GM19193 (cell line): ENCODE results near the gene METTL4.

Source experiments
- POLR2A ChIP-seq: IDR thresholded peaks from 4 replicates; pipeline ENCODE4 v1.6.1; 2011; ENCODE audit not compliant: insufficient read depth, insufficient read length; ENCODE audit errors: extremely low read depth

The METTL4 gene

DNA sequence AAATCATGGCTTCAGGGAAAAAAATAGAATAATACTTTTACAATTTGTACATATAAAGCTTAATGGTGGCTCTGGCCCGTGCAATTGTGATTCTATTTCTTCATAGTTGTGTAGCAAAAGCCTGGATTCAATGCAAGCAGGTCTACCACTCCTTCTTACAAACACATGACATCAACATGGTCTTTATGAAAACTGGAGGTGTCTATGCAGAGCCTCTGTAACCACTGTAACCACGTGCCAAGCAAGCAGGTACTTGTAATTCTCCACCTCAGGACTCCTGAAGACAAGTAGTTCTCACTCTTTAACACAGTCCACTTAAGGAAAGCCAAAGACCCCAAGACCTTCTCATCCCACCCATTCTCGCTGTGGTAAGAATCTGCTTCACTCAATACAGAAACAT, 62.6 kb downstream of the METTL4 start:
- no peak for TF ChIP-seq POLR2A

DNA sequence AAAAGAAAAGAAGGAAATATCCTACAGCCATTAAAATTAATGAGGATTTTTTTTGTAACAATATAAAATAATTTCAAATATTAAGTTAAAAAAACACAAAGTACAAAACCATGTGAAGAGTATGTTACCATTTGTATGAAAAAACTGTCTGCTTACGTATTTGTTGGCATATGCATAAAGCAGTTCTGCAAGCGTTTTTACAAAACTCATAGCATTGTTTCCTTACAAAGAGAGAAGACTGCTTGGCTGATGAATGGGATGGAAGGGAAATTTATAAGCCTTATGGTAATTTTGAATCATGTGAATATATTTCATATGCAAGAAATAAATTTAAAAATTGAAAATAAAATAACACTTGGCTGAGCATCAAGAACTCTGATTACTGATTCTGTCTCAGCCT, 63.1 kb downstream of the METTL4 start:
- no peak for TF ChIP-seq POLR2A

DNA sequence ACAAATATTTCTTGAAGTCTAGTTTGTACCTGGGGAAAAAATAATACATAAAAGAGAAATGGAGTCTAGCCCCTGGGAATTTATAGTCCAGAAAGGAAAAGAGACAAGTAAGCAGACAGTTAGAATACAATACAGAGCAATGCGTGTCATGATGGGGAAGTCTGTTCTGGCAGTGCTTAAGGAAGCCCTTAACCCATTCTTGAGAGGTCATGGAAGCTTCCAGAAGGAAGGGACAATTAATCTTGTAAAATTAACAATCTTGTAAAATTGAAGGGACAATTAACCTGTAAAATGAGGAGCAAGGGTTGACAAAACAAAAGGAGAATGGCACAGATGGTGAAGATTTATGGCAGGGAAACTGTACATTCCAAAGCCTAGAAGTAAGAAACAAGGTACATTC, 66.7 kb downstream of the METTL4 start:
- TF ChIP-seq POLR2A: no peak

DNA sequence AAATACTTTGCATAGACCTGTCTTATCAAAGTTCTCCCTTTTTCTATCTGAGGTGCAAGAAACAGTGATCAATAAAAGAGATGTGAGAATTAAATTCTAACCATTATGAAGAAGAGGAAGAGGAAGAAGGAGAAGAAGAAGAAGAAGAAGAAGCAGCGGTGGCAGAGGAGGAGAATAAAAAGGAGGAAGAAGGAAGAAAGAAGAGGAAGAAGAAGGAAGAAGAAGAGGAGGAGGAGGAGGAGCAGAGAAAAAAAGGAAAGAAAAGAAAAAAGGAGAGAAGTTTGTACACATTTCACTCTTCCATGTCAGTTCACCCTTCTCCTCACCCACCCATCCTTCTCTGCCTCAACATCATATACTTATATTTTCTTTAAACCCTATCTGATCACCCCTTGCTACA, 68.4 kb downstream of the METTL4 start:
- TF ChIP-seq POLR2A: no peak

DNA sequence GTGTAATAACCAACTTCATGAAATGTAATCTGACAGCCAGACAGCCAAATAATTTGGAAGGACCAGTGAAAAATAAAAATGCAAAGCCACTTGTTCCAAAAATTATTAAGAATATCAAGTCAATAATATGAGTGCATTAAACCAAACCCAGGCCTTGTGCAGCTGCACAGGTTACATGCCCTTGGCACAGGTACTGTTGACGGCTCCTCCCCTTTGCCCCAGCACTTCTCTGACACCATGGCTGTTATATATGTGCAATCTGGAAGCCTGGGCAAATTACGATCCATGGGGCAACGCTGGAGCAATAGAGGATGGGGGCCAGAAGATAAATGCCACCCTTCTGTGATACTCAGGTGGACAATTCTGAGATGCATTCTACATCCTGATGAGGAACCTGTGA, 68.9 kb downstream of the METTL4 start:
- TF ChIP-seq POLR2A: no peak

DNA sequence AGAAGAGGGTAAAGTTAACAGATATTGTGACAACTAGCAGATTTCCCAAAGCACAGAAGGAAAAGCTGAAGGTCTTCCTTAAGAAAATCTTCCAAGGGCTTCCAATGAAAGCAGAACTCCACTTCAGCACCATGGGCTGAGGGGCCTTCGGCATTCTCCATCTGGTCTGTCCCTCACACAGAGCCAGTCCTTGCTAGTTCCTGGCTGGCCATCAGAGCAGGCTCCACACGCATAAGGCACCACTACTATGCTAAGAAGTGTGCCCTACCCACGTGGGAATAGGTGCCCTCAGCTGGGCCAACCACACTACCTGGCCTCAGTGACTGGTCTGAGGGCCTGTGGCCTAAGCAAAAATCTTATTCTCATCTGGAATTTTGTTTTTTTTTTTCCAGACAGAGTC, 73.5 kb downstream of the METTL4 start:
- TF ChIP-seq POLR2A: no peak

DNA sequence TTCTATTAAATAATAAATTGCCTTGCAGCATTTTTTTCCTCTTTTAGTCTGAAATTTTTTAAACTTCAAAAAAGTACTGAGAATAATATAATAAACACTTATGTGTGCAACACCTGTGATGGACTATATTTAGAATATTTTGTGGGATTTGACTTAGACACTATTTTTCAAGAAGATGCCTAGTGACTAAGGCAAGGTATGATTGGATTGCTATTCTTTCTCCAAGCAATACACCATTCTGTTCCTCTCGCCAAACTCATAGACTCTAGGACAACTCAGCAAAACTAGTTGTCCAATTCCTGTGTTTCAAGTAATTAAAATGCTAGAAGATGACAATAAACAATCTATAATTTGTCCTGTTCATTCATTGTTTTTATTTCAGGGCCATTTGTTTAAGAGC, 75.9 kb downstream of the METTL4 start:
- TF ChIP-seq POLR2A: no peak

DNA sequence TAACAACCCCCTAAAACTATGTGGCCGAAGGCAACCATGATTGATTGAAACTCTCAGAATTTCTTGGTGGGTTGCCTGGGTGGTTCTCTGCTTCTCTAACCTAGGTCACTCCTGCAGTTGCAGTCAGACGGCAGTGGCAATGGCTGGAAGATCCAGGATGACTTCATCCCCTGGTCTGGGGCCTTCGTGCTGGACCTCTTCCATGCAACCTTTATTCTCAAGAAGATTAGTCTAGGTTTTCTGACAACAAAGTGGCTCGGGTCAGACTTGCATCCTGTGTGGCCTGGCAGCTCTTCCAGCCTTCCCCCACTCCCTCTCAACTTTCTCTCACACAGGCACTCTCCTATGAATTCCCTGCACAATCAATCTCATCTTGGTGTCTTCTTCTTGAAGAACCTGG, 76.4 kb downstream of the METTL4 start:
- TF ChIP-seq POLR2A: no peak
